Trophoblast cell (in vitro differentiated cells and primary cell): ENCODE results near the gene TSPAN3.

Source experiments
- DNase-seq, 2 donors: peaks; one replicate each; pipeline ENCODE4 v3.0.0-alpha.2; 2016
- H2AFZ ChIP-seq: 2 replicates; pipeline ENCODE4 v1.6.1; 2013; ENCODE audit warnings: low read length, moderate library complexity, mild to moderate bottlenecking; ENCODE audit not compliant: insufficient read depth, poor library complexity
- H2AK5ac ChIP-seq: 2 replicates; pipeline ENCODE4 v1.6.1; 2013; ENCODE audit warnings: mild to moderate bottlenecking, low read length
- H2BK120ac ChIP-seq: 2 replicates; pipeline ENCODE4 v1.6.1; 2013; ENCODE audit warnings: low read length, mild to moderate bottlenecking, moderate library complexity; ENCODE audit not compliant: insufficient read depth, poor library complexity
- H2BK12ac ChIP-seq: 2 replicates; pipeline ENCODE4 v1.6.1; 2013; ENCODE audit warnings: mild to moderate bottlenecking, low read length, moderate library complexity
- H2BK5ac ChIP-seq: 2 replicates; pipeline ENCODE4 v1.6.1; 2013; ENCODE audit warnings: low read length, low read depth, moderate library complexity, mild to moderate bottlenecking; ENCODE audit not compliant: poor library complexity
- H3K14ac ChIP-seq: 2 replicates; pipeline ENCODE4 v1.6.1; 2013; ENCODE audit warnings: mild to moderate bottlenecking, low read length
- H3K18ac ChIP-seq: 2 replicates; pipeline ENCODE4 v1.6.1; 2013; ENCODE audit warnings: mild to moderate bottlenecking, low read length
- H3K23ac ChIP-seq: 2 replicates; pipeline ENCODE4 v1.6.1; 2013; ENCODE audit warnings: low read length
- H3K27ac ChIP-seq: 2 replicates; pipeline ENCODE4 v1.5.1; 2013; ENCODE audit warnings: low read depth, mild to moderate bottlenecking, inconsistent platforms, low read length, moderate library complexity
- H3K27me3 ChIP-seq: 2 replicates; pipeline ENCODE4 v1.6.1; 2013; ENCODE audit warnings: inconsistent platforms, mild to moderate bottlenecking, low read length, moderate library complexity; ENCODE audit not compliant: insufficient read depth
- H3K36me3 ChIP-seq, 2 experiments: 1 replicate in 1 of 2; 2 replicates in 1 of 2; pipeline ENCODE4 v1.6.1; 2013; ENCODE audit warnings: low read length in 2 of 2, mild to moderate bottlenecking in 2 of 2, moderate library complexity in 1 of 2; ENCODE audit not compliant: insufficient read depth in 2 of 2, control insufficient read depth in 1 of 2
- H3K4ac ChIP-seq: 2 replicates; pipeline ENCODE4 v1.6.1; 2013; ENCODE audit warnings: low read depth, mild to moderate bottlenecking, low read length, moderate library complexity
- H3K4me1 ChIP-seq, 2 experiments: 1 replicate in 1 of 2; 2 replicates in 1 of 2; pipeline ENCODE4 v1.6.1; 2013; ENCODE audit warnings: low read length in 2 of 2, mild to moderate bottlenecking in 2 of 2, moderate library complexity in 1 of 2; ENCODE audit not compliant: insufficient read depth in 2 of 2, control insufficient read depth in 1 of 2
- H3K4me2 ChIP-seq: 2 replicates; pipeline ENCODE4 v1.6.1; 2013; ENCODE audit warnings: inconsistent platforms, mild to moderate bottlenecking, low read length, moderate library complexity
- H3K4me3 ChIP-seq: 2 replicates; pipeline ENCODE4 v1.5.1; 2013; ENCODE audit warnings: mild to moderate bottlenecking, low read depth, low read length, inconsistent platforms
- H3K79me1 ChIP-seq: one replicate; pipeline ENCODE4 v1.6.1; 2013; ENCODE audit warnings: low read length
- H3K79me2 ChIP-seq: 2 replicates; pipeline ENCODE4 v1.6.1; 2013; ENCODE audit warnings: low read length, mild to moderate bottlenecking; ENCODE audit not compliant: control insufficient read depth, insufficient read depth, poor library complexity
- H3K9ac ChIP-seq: 2 replicates; pipeline ENCODE4 v1.6.1; 2013; ENCODE audit warnings: mild to moderate bottlenecking, low read length
- H3K9me3 ChIP-seq: 2 replicates; pipeline ENCODE4 v1.6.1; 2013; ENCODE audit warnings: low read depth, mild to moderate bottlenecking, control low read depth, inconsistent platforms, low read length; ENCODE audit not compliant: insufficient read depth
- H4K12ac ChIP-seq: 2 replicates; pipeline ENCODE4 v1.6.1; 2013; ENCODE audit warnings: low read depth, mild to moderate bottlenecking, low read length, moderate library complexity
- H4K8ac ChIP-seq: 2 replicates; pipeline ENCODE4 v1.6.1; 2013; ENCODE audit warnings: low read depth, mild to moderate bottlenecking, low read length, moderate library complexity
- H4K91ac ChIP-seq: one replicate; pipeline ENCODE4 v1.6.1; 2013; ENCODE audit warnings: low read depth, mild to moderate bottlenecking, low read length, moderate library complexity
- WGBS: extraction: QIAGEN DNeasy Blood & Tissue Kit; methylation state at CpG from one replicate; pipeline ENCODE4 v1.1.7; 2013; ENCODE audit warnings: missing lambda C conversion rate; ENCODE audit not compliant: insufficient read length, insufficient coverage; ENCODE audit errors: extremely low coverage; 5-methylcytosine and 5-hydroxymethylcytosine counted together

Gene TSPAN3

DNA sequence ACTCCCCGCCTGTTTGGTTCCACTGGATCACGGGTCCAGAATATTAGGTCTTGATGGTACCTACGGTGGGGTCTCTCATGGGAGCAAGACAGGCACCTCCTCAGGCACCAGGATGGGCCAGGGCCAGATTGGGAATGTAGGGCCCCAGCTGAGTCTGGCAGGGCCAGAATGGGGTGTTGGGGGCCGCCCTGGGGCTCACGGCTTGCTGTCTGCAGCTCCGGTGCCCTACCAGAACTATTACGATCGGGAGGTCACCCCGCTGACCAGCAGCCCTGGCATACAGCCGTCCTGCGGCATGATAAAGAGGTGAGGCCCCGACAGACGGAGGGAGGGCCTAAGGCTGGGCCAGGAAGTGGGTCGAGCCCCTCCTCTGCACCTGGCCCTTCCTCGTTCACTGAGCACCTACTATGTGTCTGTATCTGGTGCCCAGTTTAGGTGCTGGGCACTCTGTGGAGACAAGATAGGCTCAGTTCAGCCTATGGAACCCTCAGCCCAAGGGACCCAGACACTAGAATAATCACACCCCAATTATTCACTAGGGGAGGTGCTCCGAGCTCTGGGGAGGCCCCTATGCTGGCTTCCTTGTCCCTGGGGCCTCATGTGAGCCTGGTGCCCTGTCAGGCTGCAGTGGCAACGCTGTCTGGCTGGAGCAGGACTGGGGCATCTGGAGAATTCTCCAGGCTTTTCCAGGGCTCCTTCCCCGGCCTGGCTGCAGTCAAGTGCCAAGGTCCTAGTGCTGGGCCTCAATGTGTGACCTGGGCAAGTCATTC, 38.1 kb downstream of the TSPAN3 start:
- Histone ChIP-seq H2BK5ac (no peak overlapping the region), H3K18ac (no peak overlapping the region), H2BK120ac (no peak overlapping the region), H4K8ac (no peak overlapping the region), H3K79me1 (no peaks in the 10 kb centered on the region), H3K36me3 (peaks cover 5 to 7% of the 10 kb centered on the region in 2 experiments), H3K4ac (no peak overlapping the region), H3K4me1 (peaks cover 6% of the 10 kb centered on the region in 2 experiments), H2AFZ (no peak overlapping the region), H3K4me3 (no peak overlapping the region), H3K4me2 (no peak overlapping the region), H3K9ac (no peak overlapping the region), H2BK12ac (no peak overlapping the region), H3K79me2 (no peaks in the 10 kb centered on the region), H4K12ac (no peak overlapping the region), H3K27ac (no peak overlapping the region), H3K9me3 (peaks cover 3% of the 10 kb centered on the region), H2AK5ac (no peak overlapping the region), H3K27me3 (no peaks in the 10 kb centered on the region), H3K14ac (no peak overlapping the region), H4K91ac (no peak overlapping the region), H3K23ac (no peak overlapping the region)
- no peak for DNase-seq
- no CpG with 5 or more reads among the region's 18 CpGs for WGBS

DNA sequence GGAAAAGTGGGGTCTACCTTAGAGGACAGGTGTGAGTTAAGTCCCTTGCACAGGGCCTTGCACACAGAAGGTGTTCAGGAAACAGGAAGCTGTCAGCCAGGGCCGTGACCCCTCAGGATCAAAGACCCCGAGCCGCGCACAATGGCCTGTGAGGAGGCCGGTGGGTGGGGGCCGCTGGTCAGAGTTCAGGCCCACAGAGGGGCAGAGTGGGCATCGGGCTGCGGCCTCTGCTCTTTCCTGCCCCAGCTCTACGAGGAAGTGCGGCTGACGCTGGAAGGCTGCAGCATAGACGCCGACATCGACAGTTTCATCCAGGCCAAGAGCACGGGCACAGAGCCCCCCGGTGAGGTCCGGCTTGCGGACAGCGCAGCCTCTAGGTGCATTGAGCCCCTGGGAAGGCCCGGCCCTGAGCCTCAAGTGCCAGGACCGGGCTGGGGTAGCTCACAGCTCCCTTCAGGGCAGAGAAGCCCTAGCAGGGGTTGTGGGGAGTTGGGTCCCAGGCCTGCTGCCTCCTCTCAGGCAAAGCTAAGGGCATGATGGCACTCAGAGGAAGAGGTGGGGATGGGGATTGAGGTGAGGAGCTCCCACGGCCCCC, 38.8 kb downstream of the TSPAN3 start:
- DNase-seq, result no peak
- Histone ChIP-seq H2BK120ac (no peak overlapping the region), H4K91ac (no peak overlapping the region), H3K18ac (no peak overlapping the region), H3K14ac (no peak overlapping the region), H3K4me2 (no peak overlapping the region), H2AK5ac (no peak overlapping the region), H3K9me3 (peaks cover 1% of the 10 kb centered on the region), H2BK12ac (no peak overlapping the region), H3K4ac (no peak overlapping the region), H3K9ac (no peak overlapping the region), H3K79me2 (no peaks in the 10 kb centered on the region), H2AFZ (no peak overlapping the region), H3K4me1 (peaks cover 7% of the 10 kb centered on the region in 2 experiments), H3K79me1 (no peaks in the 10 kb centered on the region), H3K36me3 (peaks cover 2 to 5% of the 10 kb centered on the region in 2 experiments), H3K4me3 (no peak overlapping the region), H3K23ac (no peak overlapping the region), H3K27me3 (no peaks in the 10 kb centered on the region), H4K8ac (no peak overlapping the region), H2BK5ac (no peak overlapping the region), H4K12ac (no peak overlapping the region), H3K27ac (no peak overlapping the region)
- no CpG with 5 or more reads among the region's 22 CpGs for WGBS

DNA sequence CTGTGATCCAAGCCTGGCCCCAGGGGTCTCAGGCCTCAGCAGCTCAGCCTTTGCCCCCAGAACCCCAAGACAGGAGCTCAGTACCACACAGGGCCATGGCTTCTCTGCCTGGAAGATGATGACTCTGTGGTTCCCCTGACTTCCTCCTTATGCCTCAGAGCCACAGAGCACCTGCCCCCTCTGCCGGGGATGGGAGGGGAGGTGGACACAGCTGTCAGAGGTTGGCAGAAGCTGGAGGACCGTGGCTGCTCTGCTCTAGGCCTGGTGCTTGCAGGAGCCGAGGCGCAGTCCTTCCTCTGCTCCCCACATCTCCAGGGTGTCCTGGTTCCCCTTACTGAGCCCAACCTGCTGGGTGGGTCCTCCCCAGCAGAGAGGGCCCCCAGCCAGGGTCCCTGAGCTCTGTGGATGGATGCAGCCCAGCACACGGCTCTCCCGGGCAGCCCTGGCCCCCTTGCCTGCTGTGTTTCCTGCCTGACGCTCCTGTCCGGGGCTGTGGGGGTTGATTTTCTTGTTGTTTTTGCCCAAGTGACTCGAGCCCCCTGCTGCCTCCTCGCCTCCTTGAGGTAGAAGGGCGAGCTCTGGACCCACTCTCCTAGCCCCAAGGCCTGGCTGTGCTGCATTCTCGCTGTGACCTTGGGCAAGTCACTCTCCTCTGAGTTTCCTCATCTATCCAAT, 39.4 kb downstream of the TSPAN3 start:
- Histone ChIP-seq H3K79me1 (no peaks in the 10 kb centered on the region), H3K4me2 (no peak overlapping the region), H3K4ac (no peak overlapping the region), H3K36me3 (peaks cover 2 to 5% of the 10 kb centered on the region in 2 experiments), H4K12ac (no peak overlapping the region), H4K8ac (no peak overlapping the region), H3K18ac (no peak overlapping the region), H2BK12ac (no peak overlapping the region), H2BK120ac (no peak overlapping the region), H3K9ac (no peak overlapping the region), H2AK5ac (no peak overlapping the region), H3K23ac (no peak overlapping the region), H3K27ac (no peak overlapping the region), H3K27me3 (no peaks in the 10 kb centered on the region), H2BK5ac (no peak overlapping the region), H2AFZ (no peak overlapping the region), H3K4me3 (no peak overlapping the region), H3K9me3 (peaks cover 1% of the 10 kb centered on the region), H4K91ac (no peak overlapping the region), H3K4me1 (peaks cover 7% of the 10 kb centered on the region in 2 experiments), H3K14ac (no peak overlapping the region), H3K79me2 (no peaks in the 10 kb centered on the region)
- no CpG with 5 or more reads among the region's 12 CpGs for WGBS
- no peak for DNase-seq

DNA sequence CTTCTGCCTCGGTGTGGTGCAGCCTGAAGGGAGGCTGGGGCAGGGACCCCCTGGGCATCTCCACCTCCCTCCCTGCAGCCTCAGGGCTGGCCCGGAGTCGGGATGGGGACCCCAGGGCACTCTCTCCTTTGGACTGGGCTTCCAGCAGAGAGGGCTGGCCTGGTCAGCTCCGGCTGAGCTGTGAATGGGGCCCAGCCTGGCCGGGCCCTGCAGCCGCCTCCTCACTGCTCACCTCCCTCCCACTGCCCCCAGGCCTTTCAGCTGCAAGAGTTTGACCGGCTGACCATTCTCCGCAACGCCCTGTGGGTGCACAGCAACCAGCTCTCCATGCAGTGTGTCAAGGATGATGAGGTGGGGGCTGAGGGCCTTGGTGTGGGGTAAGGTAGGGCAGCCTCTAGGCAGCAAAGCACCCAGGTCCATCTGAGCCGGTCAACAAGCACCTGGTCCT, 40.0 kb downstream of the TSPAN3 start:
- no peak overlapping the region for H2BK12ac ChIP-seq
- H3K23ac ChIP-seq, result no peak overlapping the region
- peaks cover 7% of the 10 kb centered on the region in 2 experiments for H3K4me1 ChIP-seq
- H2BK120ac ChIP-seq, result no peak overlapping the region
- H3K4me2 ChIP-seq, result no peak overlapping the region
- H3K9ac ChIP-seq, result no peak overlapping the region
- H4K12ac ChIP-seq, result no peak overlapping the region
- peaks cover 0 to 1% of the 10 kb centered on the region in 2 experiments for H3K36me3 ChIP-seq
- H3K79me2 ChIP-seq, result no peaks in the 10 kb centered on the region
- H3K27me3 ChIP-seq, result no peaks in the 10 kb centered on the region
- no peak overlapping the region for H2BK5ac ChIP-seq
- no peak overlapping the region for H4K91ac ChIP-seq
- H3K4me3 ChIP-seq, result no peak overlapping the region
- H3K79me1 ChIP-seq, result no peaks in the 10 kb centered on the region
- no peak overlapping the region for H3K14ac ChIP-seq
- H3K4ac ChIP-seq, result no peak overlapping the region
- no peak overlapping the region for H2AFZ ChIP-seq
- no peak for DNase-seq
- no CpG with 5 or more reads among the region's 10 CpGs for WGBS
- no peak overlapping the region for H3K27ac ChIP-seq
- no peak overlapping the region for H4K8ac ChIP-seq
- no peak overlapping the region for H2AK5ac ChIP-seq
- H3K18ac ChIP-seq, result no peak overlapping the region
- H3K9me3 ChIP-seq, result no peaks in the 10 kb centered on the region
